Keratinocyte (primary cell): ENCODE results near the gene TMEM242. TPM values are rescaled to one million over a fixed set of nuclear protein-coding genes. Genes with fewer than 3 reads are reported as not detected.

ENCODE experiments used
- DNase-seq: peaks from one replicate; pipeline ENCODE4 v3.0.0-alpha.2; 2011; ENCODE audit warnings: low read depth, missing footprints, low spot score
- FAIRE-seq: peaks from 2 replicates; lab custom pipeline; 2011; peaks lifted over from hg19 to GRCh38; lab: Jason Lieb, UNC
- H2AFZ ChIP-seq: 2 replicates; pipeline ENCODE4 v1.6.0; 2012; ENCODE audit warnings: low read length, control low read depth, inconsistent platforms; ENCODE audit not compliant: control insufficient read depth
- H3K27ac ChIP-seq: 2 replicates; pipeline ENCODE4 v1.5.1; 2011; ENCODE audit warnings: low read length; ENCODE audit not compliant: control insufficient read depth, insufficient read depth
- H3K27me3 ChIP-seq: 3 replicates; pipeline ENCODE4 v1.6.0; 2011; ENCODE audit warnings: low read length; ENCODE audit not compliant: control insufficient read depth, insufficient read depth; ENCODE audit errors: extremely low read depth
- H3K36me3 ChIP-seq, 2 experiments: 2 replicates in 1 of 2; 3 replicates in 1 of 2; pipeline ENCODE4 v1.5.1; 2011; ENCODE audit warnings: low read length in 2 of 2, mild to moderate bottlenecking in 1 of 2; ENCODE audit not compliant: control insufficient read depth in 2 of 2, insufficient read depth in 2 of 2; ENCODE audit errors: extremely low read depth in 1 of 2
- H3K4me1 ChIP-seq: 3 replicates; pipeline ENCODE4 v1.5.1; 2011; ENCODE audit warnings: low read length; ENCODE audit not compliant: control insufficient read depth, insufficient read depth; ENCODE audit errors: extremely low read depth
- H3K4me2 ChIP-seq: 3 replicates; pipeline ENCODE4 v1.6.0; 2011; ENCODE audit warnings: low read depth, low read length; ENCODE audit not compliant: control insufficient read depth, insufficient read depth; ENCODE audit errors: extremely low read depth
- H3K4me3 ChIP-seq, 3 experiments: fragments of 200-600 bp in 1 of 3; sonication (generic) in 1 of 3; 2 replicates in 2 of 3; 3 replicates in 1 of 3; pipeline ENCODE4 v1.5.1; 2011 to 2016; ENCODE audit warnings: low read length in 3 of 3, mild to moderate bottlenecking in 3 of 3, control low read depth in 2 of 3, inconsistent platforms in 1 of 3, low read depth in 1 of 3, mixed read lengths in 1 of 3, mixed run types in 1 of 3, moderate library complexity in 1 of 3; ENCODE audit not compliant: control insufficient read depth in 2 of 3, insufficient read depth in 2 of 3; ENCODE audit errors: extremely low read depth in 1 of 3
- H3K79me2 ChIP-seq: 2 replicates; pipeline ENCODE4 v1.6.0; 2012; ENCODE audit warnings: low read length; ENCODE audit not compliant: control insufficient read depth, insufficient read depth
- H3K9ac ChIP-seq: 3 replicates; pipeline ENCODE4 v1.6.0; 2011; ENCODE audit warnings: low read length; ENCODE audit not compliant: control insufficient read depth, insufficient read depth; ENCODE audit errors: extremely low read depth
- H3K9me1 ChIP-seq: 3 replicates; pipeline ENCODE4 v1.6.0; 2011; ENCODE audit warnings: low read length; ENCODE audit not compliant: control insufficient read depth, insufficient read depth; ENCODE audit errors: extremely low read depth
- H3K9me3 ChIP-seq: 2 replicates; pipeline ENCODE4 v1.5.1; 2012; ENCODE audit warnings: low read depth, low read length; ENCODE audit not compliant: control insufficient read depth
- H4K20me1 ChIP-seq: 3 replicates; pipeline ENCODE4 v1.6.0; 2011; ENCODE audit warnings: low read length; ENCODE audit not compliant: control insufficient read depth, insufficient read depth; ENCODE audit errors: extremely low read depth
- EZH2 ChIP-seq: IDR thresholded peaks from one replicate; pipeline ENCODE4 v1.6.1; 2012; ENCODE audit warnings: inconsistent platforms, mild to moderate bottlenecking, low read length, moderate library complexity
- dilution Hi-C: fragments of 300-500 bp; cut with MboI; formaldehyde crosslinking; loops from one replicate; pipeline ENCODE4 v1.7.0; 2020; ENCODE audit warnings: low sequenced_read_pairs; ENCODE audit not compliant: extremely low pct_ligation_motif_present
- polyA plus RNA-seq, 5 experiments: library from polyadenylated mRNA; depleted of rRNA in 3 of 5; stranded (reverse) in 3 of 5; stranded (forward) in 1 of 5; unstranded in 1 of 5; fragments of >200 nt; gene quantifications; 1 replicate in 1 of 5; 2 replicates in 3 of 5; 3 replicates in 1 of 5; pipeline versions ENCODE4 v1.2.1 to v1.2.3, GENCODE V29; 2011 to 2012; ENCODE audit warnings: missing spikeins in 2 of 5, low read depth in 1 of 5, low replicate concordance in 1 of 5
- TF ChIP-seq, protein P1 (sequence below), 3 experiments: IDR thresholded peaks in 1 of 3; conservative IDR thresholded peaks in 1 of 3; optimal IDR thresholded peaks in 1 of 3; 2 replicates in 2 of 3; 3 replicates in 1 of 3; pipeline versions ENCODE3 to v1.5.1; 2011; ENCODE audit warnings: low read length in 3 of 3, mild to moderate bottlenecking in 3 of 3, moderate library complexity in 2 of 3, control low read depth in 1 of 3, inconsistent platforms in 1 of 3; ENCODE audit not compliant: insufficient read depth in 2 of 3; ENCODE audit errors: extremely low read depth in 1 of 3

TMEM242 gene
- polyA plus RNA-seq, 1 donor (not counting 4 experiments of a cell fraction or from before 2014, with no cell fraction given) = 11.0 TPM

DNA sequence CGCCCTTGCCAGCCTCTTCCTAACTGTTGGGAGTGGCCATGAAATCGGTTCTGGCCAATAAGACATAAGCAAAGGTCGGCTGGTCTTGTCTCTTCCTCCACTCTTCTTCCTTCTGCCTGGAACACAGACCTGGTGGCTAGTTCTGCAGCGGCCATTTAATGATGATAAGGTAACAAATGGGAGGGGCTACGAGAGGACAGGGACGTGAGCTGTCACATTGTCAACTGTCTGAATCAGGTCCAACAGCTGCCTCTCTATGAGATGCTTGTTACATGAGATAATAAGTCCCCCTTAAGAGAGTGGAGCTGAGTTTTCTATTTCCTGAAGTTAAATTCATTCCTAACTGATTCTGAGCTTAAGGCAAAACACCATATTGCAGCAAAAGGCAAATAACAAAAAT, 12.5 kb upstream of the TMEM242 start:
- DNase-seq = no peak
- Histone ChIP-seq H3K9ac (no peak overlapping the region), H3K4me2 (no peak overlapping the region), H2AFZ (no peak overlapping the region), H3K27ac (no peak overlapping the region), H3K9me3 (no peaks in the 10 kb centered on the region), H3K4me1 (peaks cover 8% of the 10 kb centered on the region), H4K20me1 (no peaks in the 10 kb centered on the region), H3K27me3 (no peaks in the 10 kb centered on the region), H3K9me1 (no peaks in the 10 kb centered on the region), H3K36me3 (no peaks in the 10 kb centered on the region), H3K79me2 (no peaks in the 10 kb centered on the region), H3K4me3 (no peak overlapping the region)
- TF ChIP-seq EZH2 = no peak
- TF ChIP-seq, protein P1, sequence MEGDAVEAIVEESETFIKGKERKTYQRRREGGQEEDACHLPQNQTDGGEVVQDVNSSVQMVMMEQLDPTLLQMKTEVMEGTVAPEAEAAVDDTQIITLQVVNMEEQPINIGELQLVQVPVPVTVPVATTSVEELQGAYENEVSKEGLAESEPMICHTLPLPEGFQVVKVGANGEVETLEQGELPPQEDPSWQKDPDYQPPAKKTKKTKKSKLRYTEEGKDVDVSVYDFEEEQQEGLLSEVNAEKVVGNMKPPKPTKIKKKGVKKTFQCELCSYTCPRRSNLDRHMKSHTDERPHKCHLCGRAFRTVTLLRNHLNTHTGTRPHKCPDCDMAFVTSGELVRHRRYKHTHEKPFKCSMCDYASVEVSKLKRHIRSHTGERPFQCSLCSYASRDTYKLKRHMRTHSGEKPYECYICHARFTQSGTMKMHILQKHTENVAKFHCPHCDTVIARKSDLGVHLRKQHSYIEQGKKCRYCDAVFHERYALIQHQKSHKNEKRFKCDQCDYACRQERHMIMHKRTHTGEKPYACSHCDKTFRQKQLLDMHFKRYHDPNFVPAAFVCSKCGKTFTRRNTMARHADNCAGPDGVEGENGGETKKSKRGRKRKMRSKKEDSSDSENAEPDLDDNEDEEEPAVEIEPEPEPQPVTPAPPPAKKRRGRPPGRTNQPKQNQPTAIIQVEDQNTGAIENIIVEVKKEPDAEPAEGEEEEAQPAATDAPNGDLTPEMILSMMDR (optimal IDR thresholded peaks at IDR 0.05 in 1 of 3, IDR thresholded peaks at IDR 0.05 in 1 of 3, conservative IDR thresholded peaks at IDR 0.05 in 1 of 3; ENCODE audit: extremely low read depth in 1 of 3, insufficient read depth in 2 of 3, low read length in 3 of 3) = no peak
- no peak for FAIRE-seq
- dilution Hi-C loops = no loop called here

DNA sequence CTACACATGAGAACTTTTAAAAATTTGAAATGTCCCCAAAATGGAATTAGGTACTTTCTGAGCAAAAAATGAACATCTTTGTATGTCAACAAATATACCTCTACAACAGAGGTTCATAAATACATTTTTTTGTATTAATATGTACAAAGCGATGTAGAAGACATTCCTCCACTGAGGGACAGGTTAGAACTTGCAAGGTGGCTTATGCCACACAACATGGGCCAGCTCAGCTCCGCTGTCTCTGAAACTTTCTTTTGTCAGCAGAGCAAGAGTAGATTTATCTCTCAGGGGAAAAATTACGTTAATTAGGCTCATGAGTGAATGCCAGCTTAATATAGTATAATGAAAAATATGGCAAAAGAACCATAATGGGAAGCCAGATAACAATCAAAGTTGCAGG, 10.6 kb upstream of the TMEM242 start:
- no peaks in the 10 kb centered on the region for H3K79me2 ChIP-seq

More for the DNA sequence above, 10.6 kb upstream of the TMEM242 start:
- no peak overlapping the region for H3K4me3 ChIP-seq
- dilution Hi-C loops = no loop called here
- H3K9me3 ChIP-seq = no peaks in the 10 kb centered on the region
- no peak overlapping the region for H2AFZ ChIP-seq
- FAIRE-seq (peak; percentile 78), DNase-seq (no peak)
- H3K27ac ChIP-seq = no peak overlapping the region
- H3K4me2 ChIP-seq = peak overlapping the region; percentile 55
- no peaks in the 10 kb centered on the region for H4K20me1 ChIP-seq
- no peaks in the 10 kb centered on the region for H3K27me3 ChIP-seq
- H3K36me3 ChIP-seq = no peaks in the 10 kb centered on the region
- peaks cover 24% of the 10 kb centered on the region for H3K4me1 ChIP-seq
- TF ChIP-seq, protein P1 (optimal IDR thresholded peaks at IDR 0.05 in 1 of 3, IDR thresholded peaks at IDR 0.05 in 1 of 3, conservative IDR thresholded peaks at IDR 0.05 in 1 of 3; ENCODE audit: extremely low read depth in 1 of 3, insufficient read depth in 2 of 3, low read length in 3 of 3) = no peak
- TF ChIP-seq EZH2 = no peak
- no peaks in the 10 kb centered on the region for H3K9me1 ChIP-seq
- H3K9ac ChIP-seq = no peak overlapping the region
